ENCODE data around the gene EMCN.
"Not testable (repeated sequence)": the region's sequence is repeated elsewhere in the genome, so short reads cannot be mapped to it uniquely, and the experiment has no call there.

The EMCN gene, protein sequence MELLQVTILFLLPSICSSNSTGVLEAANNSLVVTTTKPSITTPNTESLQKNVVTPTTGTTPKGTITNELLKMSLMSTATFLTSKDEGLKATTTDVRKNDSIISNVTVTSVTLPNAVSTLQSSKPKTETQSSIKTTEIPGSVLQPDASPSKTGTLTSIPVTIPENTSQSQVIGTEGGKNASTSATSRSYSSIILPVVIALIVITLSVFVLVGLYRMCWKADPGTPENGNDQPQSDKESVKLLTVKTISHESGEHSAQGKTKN

DNA sequence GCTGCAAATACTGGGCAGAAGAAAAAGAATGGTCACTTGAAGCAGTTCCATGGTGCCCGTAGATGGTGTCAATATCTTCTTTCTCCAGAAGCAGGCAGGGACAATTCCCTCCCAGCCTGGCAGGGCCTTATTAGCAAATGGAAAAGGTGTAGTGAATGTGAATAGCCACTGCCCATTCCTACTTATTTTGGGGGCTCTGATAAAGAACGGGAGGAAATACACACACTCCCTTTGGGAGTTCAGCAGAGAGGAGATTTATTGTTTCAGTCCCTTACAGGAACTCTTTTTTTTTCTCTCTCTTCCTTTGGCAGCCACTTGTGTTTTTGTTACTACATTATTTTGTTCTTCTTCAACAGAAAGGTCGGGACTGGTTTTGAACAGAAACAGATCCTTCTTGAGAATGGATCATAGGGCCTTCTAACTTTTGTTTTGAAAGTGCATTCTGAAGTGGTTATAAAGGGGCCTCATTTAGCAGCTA, at the start of gene EMCN:
Gene EMCN, minus strand, starts transcription at position 159 of the 478 bp plus-strand sequence. Its CDS starts 108 bp downstream, at position 51.
- DNase-seq, result peak; percentile 15

DNA sequence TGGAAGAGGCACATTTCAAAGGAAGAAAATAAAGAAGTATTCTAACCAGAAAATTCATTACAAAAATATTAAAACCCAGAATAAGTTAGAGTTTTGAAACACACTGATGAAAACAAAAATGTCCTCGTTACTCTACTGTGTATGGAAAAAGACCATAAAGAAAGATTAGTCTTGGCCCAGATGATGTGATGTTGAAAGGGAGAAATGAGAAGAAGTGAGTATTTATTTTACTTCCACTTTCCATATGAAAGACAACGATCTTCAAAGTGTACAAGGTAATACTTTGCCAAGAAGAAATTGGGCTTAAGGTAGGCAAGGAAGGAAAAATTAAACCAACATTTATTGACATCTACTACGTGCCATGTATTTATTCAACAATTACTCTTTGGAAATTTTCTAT, 48.6 kb upstream of the EMCN start:
- no peak for DNase-seq

DNA sequence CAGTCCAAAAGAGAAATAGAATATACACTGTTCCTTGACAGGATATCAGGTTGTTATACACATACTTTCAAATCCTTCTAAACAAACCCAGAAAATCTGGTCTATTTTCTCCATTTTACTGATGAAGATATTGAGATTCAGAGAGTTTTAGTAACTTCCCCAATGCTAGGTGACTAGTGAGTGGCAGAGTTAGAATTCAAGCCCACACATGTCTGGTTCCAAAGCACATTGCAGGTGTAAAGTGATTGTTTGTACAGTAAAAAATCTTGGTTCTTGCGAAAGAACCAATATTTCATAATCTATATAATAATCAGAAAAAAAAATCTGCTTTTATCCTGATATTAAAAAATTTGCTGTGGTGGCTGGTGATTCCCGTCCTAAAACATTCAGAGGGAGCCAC, 39.5 kb upstream of the EMCN start:
- no peak for DNase-seq

DNA sequence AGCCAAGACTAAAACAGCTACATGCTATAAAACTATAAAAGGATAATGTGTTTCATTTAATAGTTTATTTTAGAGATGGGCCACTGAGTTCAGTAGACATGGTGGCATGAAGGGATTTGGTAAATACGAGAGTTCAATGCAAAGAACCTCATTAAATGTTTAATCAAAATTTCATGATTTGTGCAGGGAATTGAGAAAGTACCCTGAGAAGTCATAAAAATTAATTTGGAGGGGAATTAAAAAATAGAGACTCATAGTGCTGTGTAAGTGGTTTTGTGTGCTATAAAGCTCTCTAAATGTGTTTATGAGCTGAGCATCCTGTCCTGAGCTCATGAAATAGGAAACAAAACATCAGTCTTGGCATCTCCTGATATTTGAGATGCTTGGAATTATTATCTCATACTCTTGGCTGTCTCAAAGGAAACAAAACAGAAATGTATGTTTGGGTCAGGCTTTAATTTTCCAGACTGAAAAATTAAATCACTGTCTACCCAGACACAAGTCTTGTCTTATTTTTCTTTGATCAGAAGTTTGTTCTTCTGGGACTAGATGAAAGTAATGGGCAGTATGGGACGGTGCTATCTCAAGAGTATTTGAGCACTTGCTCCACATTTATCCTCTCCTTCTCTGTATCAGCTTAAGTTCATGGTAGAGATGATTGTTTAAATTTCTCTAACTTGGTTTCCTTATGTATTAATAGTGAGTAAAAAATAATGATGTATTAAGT, 38.0 kb upstream of the EMCN start:
- DNase-seq, result no peak

DNA sequence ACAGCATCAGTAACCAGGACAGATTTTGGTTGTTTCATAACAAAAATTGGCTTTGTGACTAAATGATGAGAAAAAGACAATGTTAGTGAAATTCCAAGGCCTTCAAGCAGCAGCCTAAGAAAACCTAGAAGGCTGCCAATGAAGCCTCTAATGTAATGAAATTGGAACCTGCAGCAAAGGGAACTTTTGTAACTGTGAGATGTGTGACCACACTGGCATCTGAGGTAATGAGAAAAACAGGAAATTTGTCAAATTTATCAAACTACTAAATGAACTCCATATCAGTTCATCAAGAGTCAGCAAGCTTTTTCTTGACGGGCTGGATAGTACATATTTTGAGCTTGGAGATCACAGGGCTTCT, 30.4 kb upstream of the EMCN start:
- no peak for DNase-seq

DNA sequence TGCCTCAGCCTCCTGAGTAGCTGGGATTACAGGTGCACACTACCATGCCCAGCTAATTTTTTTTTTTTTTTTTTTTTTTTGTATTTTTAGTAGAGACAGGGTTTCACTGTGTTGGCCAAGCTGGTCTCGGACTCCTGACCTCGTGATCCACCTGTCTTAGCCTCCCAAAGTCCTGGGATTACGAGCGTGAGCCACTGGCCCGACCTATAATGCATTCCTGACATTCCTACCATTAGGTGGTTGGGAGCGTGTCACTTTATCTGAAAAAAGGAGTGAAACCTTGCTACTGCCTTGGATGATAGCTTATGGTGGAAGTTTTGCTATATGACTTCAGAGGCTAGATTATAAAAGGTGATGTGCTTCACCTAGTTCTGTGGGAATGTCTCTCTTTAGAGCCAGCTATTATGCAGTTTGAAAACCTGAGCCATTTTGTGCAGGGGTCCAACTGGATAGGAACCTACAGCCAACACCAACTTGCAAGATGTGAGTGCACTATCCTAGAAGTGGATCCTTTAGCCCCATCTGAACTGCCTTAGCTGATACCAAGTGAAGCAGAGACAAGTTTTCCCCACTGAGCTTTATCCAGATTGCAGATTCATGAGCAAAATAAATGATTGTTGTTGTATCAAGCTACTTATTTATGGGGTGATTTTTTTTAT, 29.8 kb upstream of the EMCN start:
- no peak for DNase-seq

DNA sequence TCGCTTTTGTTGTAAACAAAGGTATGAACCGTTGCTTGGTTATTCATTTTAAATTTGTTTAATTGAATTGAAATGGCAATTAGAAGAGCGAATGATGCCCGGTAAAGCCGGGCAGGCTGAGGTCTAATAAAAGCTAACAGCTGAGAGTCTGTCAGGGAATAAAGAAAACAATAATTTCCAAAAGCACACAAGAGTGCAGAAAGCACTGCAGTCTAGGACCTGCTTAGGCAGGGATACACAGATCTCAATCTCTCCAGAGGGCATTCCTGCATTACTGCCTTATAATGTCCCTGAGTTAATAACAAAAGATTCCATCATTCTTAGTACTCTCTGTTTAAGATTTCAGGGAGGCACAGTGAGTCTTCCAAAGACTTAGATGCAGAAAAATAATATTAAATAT, 27.6 kb upstream of the EMCN start:
- no peak for DNase-seq

DNA sequence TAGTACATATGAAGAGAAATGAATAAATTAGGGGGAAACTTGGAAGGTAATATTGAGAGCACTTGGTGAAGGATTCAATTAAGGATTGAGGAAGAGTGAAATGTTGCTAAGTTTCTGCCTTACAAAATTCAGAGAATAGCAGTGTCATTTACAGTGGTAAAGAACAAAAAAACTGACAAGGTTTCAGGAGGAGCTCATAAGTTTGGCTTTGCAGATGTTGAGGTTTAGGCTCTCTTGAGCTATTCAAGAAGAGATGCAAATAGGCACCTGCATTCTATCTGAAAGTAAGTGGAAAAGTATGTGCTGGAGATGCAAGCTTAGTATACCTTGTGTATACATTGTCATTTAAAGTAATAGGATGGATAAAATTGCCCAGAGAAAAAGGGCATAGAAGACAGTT, 22.3 kb upstream of the EMCN start:
- DNase-seq, result no peak

DNA sequence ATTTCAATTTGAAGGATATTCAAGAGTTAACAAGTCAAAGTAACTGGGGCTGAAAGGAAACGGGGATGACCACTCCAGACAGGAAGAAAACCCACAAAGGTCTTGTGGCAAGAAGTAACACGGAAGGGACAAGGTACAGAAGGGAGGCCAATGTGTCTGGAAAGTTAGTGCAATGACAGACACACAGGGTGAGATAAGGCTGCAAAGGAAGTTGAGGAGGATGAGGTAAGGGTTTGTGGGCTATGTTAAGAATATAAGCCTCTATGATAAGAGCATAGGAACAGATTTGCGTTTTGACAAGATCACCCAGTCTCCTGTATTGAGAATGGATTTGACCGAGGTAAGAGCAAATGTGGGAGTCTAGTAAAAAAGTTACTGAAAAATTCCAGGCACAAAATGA, 21.9 kb upstream of the EMCN start:
- DNase-seq, result no peak

DNA sequence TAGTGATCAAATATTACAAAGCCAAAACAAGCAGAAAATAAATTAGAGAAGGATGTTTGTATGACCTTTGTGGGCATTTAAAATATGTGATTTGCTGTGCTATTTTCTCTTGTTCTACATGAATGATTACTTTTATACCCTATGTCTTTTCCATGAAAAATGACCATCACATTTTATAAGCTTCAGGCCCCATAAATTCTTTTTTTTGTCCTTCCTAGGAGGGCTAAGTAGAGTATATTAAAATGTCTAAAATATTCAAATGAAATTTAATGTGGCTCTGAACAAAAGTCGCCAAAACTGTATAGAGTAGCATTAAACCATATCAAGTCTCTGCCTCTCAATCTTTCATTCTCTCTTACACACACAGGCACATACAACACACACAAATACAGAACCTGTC, 15.9 kb upstream of the EMCN start:
- DNase-seq, result no peak

DNA sequence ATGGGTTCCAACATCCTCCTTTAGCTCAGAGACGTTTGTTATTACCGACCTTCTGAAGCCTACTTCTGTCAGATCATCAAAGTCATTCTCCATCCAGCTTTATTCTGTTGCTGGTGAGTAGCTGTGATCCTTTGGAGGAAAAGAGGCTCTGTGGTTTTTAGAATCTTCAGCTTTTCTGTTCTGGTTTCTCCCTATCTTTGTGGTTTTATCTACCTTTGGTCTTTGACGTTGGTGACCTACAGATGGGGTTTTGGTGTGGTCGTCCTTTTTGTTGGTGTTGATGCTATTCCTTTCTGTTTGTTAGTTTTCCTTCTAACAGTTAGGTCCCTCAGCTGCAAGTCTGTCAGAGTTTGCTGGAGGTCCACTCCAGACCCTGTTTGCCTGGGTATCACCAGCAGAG, 12.3 kb upstream of the EMCN start:
- not testable (repeated sequence) for DNase-seq

DNA sequence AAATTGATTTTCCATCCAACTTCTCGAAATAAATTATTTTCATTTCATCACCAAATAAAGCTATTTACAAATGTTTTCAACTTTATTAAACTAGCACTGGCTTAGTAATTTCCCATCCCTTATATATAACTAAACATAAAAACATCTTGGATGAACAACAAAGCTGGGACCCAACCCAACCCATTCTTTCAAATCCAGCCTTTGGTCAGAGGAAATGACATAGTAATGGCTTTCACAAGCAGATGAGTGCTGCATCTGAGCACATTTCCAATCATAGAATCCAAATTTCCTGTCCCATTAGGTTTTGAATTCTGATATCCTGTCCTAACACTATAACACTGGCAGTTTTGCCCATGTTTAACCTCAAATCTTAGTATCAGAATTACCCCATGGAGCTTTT, 7.9 kb upstream of the EMCN start:
- DNase-seq, result no peak

DNA sequence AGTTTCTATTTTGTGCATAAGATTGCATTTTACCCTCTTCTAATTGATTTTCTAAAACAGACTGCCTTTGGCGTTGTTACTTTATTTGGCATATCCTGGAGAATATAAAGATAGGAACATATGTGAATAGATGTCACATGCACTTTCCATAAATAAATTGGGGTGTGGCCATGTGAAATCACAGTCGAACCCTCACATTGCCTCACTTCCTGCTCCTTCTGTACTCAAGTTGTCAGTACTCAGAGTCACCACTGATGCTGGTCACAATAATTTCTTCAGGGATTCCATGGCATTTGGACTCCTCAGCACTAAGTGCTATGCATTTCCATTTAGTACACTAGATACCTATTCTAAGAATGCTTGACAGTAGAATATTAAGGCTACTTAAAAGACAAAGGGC, 1.4 kb upstream of the EMCN start:
- DNase-seq, result no peak

DNA sequence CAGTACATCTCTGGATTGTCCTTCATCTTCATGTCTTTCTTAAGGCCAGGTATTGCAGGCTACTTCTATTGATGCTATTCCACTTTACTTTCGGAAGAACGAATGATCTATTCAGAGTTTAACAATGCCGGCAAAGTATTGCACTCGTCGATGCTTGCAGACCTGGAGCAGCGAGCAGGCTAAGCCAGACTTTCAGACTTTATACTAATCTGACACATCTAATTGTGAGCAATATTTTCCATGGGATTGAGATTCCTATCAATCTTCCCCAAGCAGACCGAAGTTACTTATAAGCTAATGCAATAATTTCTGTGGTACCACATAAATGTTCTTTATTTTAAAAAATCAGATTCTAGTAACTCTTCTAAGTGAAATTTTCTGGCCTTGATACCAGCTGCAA, 1.6 kb downstream of the EMCN start:
- no peak for DNase-seq

DNA sequence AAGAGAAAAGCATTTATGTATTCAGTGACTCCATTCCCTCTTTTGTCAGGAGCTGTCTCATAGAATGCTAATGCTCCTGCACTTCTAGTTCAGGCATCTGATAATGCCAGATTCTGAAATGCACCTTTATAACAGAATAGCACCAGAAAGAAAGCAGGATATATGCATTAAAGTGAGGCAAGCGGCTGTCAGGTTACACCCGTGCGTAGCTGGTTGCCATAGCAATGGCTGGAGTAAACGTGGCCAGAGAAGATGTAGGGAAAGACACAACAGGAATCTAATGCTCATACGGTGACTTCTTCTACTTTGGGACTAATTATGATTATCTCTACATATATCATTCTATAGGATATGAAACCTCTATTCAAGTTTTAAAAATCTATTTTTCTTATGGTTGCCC, 5.9 kb downstream of the EMCN start:
- DNase-seq, result no peak

DNA sequence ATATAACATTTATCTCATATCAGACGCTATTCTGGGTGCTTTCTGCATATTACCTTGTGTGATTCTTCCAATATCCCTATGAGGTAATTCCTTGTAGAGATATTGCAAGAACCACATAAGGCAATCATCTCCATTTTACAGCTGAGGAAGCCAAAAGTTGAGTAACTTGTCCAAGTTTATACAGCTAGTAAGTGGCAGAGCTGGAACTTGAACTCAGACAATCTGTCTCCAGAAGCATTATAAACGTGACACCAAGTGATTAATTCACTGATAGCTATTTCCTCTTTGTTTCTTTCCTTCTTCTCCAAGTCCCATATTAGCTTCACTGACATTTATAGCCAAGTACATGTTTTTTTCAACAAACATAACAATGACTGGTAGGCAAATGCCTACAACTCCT, 7.3 kb downstream of the EMCN start:
- no peak for DNase-seq

DNA sequence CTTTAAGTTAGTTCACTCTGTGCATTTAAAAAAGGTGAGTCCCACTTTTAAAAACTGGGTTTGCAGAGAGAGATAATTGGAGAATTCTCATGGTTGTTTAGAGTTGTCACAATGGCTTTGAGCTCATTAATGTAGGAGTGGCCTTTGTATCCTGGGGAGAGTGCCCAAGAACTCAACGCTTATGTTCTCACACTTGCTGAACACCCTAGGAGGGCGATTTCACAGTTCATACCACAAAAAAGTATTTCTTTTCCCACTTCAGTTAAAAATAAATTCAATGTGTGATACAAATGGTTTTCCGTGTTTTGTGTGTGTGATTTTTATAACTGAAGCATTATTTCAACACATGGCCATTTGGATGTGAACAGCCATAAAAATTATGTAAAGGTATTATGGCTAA, 8.4 kb downstream of the EMCN start:
- DNase-seq, result no peak

DNA sequence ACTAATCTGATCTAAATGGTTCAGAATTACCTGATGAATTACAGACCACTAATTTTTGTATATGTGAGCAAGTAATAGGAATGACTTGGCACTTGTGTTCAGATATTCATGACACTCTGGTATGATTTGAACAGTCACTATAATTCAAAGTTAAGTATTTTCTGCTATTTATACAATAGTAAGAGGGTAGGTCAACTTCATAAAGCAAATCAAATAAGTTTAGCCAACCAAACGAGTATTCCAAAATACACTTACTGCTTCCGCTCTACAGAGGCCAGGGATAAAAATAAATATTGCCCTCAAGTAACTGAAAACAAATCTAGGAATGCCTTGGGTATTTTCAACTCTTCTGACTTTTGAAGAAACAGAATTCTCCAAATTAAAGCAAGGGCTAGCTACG, 9.1 kb downstream of the EMCN start:
- no peak for DNase-seq

DNA sequence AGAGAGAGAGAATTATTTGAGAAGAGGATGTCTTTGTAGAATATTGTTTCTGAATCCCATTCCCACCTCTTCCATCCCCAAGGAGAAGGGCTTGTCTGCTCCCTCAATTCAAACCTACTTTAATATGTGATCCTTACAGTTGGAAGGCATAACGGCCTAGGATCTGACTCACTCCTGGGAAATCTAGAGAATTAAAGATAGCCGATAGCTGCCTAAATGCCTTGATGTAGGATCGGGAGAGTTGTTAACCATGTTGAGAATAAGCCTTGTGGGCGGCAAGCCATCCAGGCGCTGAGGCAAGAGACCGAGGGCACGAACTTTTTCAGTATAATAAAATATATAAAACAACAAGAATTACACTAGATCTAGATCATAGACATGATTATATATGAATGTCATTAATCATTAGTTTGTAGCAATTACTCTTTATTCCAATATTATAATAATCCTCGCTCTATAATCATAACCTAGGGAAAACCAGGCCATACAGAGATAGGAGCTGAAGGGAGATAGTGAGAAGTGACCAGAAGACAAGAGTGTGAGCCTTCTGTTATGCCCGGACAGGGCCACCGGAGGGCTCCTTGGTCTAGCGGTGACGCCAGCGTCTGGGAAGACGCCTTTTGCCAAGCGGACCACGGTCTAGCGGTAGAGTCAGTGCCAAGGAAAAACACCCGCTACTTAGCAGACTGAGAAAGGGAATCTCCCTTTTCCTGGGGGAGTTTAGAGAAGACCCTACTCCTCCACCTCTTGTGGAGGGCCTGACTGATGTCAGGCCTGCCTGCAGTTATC, 13.5 kb downstream of the EMCN start:
- DNase-seq, result no peak

DNA sequence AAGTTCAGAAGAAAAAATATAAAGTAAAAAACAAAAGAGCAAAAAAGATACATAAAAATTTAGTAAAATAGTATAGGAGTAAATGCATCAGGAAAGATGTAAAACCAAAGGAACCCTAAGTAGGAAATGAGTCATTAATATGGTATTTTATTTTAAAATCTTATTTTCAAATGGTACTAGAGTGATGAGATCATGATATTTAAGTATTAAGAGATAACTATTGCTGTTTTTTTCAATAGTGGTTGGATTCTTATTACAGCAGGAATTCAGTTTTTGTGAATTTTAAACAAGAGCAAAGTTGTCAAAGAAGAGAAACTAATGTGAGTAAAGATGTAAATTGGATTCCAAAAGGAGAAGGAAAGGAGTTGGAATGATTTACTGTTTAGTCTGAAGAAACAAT, 20.0 kb downstream of the EMCN start:
- DNase-seq, result peak; percentile 35

DNA sequence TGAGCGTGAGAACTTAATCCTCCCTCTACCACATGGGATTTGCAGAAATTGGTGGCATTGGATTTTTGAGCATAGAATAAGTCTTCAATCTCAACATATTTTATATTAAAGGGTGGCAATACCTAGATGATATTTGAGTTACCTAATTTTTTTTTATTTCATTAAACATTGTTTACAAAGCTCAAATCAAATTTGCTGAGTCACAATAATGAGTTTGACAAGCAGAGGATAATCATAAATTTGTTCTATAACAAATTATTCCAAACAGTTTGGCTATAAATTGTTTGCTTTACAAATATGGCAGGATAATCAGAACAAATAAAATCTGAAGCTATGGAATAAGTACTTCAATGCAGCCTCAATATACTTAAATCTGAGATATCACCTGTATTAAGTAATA, 22.7 kb downstream of the EMCN start:
- DNase-seq, result no peak

DNA sequence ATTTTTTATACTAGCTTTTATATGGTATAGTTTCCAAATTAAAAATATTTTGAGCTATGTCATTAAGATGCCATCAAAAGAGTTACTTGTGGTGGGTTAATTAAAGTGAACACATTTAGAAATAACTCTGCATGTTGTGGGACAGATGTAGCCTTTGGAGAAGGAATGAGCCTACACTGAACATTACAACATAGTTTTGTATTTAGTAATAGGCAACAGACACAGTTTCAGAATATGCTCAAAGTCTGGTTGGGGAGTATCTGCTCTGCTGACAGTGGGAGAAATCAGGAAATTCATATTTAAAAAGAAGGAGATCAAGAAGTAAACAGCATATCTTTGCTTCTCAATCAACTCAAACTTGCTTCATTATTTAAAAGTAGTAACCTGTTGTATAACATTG, 23.7 kb downstream of the EMCN start:
- DNase-seq, result peak; percentile 45

DNA sequence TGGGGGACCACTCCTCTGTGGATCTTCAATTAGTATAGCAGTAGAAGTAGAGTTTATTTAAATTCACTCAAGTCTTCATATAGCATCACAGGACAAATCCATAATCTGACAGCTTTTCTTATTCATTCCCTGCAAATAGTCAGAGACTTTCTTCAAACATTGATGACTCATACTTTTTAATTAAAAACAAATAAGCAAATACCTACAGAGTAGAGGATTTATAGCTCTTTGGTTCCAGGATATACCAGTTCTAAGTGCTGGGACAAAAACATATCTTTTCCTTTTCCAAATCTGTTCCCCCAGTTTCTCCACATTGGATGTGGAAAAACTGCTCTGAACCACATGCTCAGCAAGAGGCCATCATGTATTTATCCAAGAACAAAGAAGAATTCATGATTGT, 24.1 kb downstream of the EMCN start:
- peak; percentile 38 for DNase-seq

DNA sequence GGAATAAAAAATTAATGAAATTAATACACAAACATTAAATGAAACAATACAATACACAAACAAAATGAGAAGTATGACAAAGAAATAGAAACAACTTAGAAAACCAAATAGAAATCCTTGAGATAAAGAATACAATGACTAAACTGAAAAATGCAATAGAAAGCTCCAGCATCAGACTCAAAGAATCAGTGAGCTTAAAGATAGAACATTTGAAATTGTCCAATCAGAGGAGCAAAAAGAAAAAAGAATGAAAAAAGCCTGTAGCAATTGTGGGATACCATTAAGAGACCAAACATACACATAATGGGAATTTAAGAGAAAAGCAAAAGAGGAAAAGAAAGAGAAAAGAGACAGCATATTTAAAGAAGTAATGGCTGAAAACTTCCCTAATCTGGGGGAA, 25.7 kb downstream of the EMCN start:
- DNase-seq, result no peak

Data from fibroblast of upper back skin (primary cell).